GM10266 (cell line): Measurements from ENCODE around the gene LRRC4C.
A peak's percentile ranks its signal among the peaks of the same experiment; 100 is the strongest.

Experiments
- DNase-seq: peaks from one replicate; pipeline ENCODE4 v3.0.0; 2012; ENCODE audit errors: extremely low spot score
- TF ChIP-seq, protein P1 (sequence below): IDR thresholded peaks from 2 replicates; pipeline ENCODE4 v1.5.1; 2012; ENCODE audit warnings: mild to moderate bottlenecking, low read depth; ENCODE audit not compliant: control insufficient read depth, insufficient read depth; ENCODE audit errors: missing control alignments

The LRRC4C gene

DNA sequence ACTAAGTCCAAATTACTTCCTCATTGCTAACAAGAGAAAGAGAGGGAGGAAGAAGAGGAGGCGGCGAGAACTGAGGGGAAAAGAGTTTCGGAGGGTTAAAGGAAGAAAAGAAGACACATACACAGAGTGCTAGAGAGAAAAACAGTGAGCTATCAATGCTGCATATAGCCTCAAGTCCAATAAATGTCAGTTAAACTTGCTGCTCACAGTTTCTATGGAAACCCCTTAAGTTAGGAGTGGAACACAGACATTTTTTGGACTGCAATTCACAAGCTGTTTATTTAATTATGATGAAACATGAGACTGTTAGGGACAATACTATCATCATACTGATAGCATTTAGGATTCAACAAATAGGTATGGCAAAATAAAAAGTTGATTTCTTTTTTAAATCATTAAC, 1320.4 kb downstream of the LRRC4C start:
- TF ChIP-seq, protein P1, sequence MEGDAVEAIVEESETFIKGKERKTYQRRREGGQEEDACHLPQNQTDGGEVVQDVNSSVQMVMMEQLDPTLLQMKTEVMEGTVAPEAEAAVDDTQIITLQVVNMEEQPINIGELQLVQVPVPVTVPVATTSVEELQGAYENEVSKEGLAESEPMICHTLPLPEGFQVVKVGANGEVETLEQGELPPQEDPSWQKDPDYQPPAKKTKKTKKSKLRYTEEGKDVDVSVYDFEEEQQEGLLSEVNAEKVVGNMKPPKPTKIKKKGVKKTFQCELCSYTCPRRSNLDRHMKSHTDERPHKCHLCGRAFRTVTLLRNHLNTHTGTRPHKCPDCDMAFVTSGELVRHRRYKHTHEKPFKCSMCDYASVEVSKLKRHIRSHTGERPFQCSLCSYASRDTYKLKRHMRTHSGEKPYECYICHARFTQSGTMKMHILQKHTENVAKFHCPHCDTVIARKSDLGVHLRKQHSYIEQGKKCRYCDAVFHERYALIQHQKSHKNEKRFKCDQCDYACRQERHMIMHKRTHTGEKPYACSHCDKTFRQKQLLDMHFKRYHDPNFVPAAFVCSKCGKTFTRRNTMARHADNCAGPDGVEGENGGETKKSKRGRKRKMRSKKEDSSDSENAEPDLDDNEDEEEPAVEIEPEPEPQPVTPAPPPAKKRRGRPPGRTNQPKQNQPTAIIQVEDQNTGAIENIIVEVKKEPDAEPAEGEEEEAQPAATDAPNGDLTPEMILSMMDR, result no peak
- DNase-seq, result no peak

DNA sequence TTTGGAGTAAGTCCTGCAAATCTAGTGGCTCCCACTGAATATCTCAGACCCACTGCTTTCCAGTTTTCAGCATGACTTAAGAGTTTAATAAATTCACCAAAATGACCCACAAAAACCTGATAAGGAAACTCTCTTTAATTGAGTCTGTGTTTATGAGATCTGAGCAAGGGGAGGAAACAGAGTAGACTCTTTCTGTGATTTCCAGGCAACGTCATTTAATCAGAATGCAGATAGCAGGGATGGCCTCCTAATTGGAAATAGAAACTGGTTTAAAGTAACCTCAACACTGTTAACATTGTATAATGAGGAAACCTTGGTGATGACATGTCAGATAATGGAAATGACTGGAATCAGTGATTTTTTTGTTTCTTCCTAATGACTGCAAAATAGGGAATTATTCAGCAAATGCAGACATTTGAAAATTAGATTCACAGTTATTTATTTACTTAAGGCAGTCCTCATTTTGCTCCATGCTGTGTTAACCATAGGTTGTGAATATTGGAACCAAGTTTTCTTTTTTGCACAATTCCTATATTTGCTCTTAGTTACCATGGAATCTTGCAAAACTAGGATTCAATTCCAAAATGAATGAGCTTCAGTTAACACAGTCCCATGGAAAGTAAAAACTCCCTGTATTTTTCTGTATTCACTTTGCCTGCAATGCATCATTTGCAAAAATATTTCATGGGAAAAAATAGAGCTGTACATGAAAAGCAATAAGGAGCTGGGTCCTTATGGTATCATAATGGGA, 1324.5 kb downstream of the LRRC4C start:
- no peak for DNase-seq
- TF ChIP-seq, protein P1, result no peak

DNA sequence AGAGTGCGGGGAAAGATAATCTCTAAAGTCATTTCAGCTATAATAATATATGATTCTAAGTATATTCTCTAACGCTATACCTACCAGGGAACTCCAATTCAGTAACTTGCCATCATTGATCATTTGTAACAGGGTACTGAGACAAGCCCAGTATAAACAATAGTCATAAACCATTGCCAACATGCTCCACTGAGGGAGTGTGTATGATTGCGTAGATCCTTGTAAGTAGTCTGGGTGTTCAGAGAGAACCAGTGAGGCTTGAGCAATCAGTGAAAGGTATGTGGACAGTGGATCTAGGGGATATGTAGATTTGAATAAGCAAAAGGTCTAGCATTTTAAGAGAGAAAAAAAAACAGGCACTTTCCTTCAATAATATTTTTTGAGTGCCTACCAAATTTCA, 1326.0 kb downstream of the LRRC4C start:
- TF ChIP-seq, protein P1, result no peak
- DNase-seq, result no peak

- TF ChIP-seq, protein P1, result no peak
- DNase-seq, result no peak
Observed at GRCh38 chr11:40132912-40133311, 1326.5 kb downstream of the LRRC4C start.

DNA sequence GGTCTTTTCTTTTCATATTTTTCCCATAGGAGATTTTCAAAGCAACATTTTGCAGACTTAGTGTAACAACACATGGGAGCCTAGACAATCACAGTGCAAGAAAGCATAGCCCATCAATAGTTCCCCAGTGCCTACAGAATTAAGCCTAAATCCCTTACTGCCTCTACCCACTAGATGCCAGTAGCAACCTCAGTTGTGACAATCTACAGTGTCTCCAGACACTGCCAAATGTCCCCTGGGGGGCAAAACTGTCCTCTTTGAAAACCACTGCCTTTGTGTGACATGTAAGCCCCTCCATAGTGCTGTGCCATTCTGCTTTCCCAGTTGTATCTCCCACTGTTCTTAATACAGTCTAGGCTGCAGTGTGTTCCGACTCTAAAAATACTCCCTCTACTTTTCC, 1329.0 kb downstream of the LRRC4C start:
- TF ChIP-seq, protein P1, result peak; percentile 46
- no peak for DNase-seq

DNA sequence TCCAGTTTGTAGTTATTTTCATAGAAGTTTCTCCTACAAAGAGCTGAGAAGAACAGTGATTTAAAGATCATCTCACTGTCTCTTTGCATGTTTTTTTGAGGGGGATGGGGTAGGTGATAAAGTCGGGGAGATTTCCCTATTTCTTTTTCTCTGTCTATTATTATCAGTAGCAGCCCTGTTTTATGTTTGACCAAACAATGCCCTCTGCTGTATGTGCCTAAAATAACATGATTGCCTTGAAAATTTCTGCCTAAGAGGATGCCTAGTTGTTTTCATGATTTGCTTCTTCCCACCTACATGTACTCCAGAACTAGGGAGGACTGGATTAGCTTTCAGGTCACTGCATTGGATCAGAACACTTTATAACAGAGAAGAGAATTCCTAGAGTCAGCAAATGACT, 1330.2 kb downstream of the LRRC4C start:
- no peak for DNase-seq
- TF ChIP-seq, protein P1, result peak; percentile 29

- no peak for DNase-seq
- TF ChIP-seq, protein P1, result peak; percentile 38
Observed at GRCh38 chr11:40125054-40125453, 1334.4 kb downstream of the LRRC4C start.
